ENCODE data around the gene SERTAD1.

Gene SERTAD1

DNA sequence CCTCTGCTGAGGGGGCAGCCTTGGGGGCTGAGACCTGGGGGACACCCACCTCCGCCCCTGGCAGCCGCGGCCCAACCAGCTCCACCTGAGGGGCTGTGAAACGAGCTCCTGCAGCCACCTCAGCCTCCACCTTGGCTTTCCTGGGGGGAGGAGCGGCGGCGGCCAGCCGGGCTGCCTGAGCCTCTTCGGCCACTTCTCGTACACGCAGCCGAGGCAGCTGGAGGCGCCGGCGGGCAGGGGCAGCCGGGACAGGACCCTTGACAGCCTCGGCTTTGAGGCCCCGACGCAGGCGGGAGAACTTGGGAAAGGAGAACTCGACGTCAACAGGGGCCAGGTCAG is 28.3 kb downstream of the SERTAD1 start:
- no peak for DNase-seq

- DNase-seq, result no peak
Observed at GRCh38 chr19:40396886-40397567, 28.8 kb downstream of the SERTAD1 start.

DNA sequence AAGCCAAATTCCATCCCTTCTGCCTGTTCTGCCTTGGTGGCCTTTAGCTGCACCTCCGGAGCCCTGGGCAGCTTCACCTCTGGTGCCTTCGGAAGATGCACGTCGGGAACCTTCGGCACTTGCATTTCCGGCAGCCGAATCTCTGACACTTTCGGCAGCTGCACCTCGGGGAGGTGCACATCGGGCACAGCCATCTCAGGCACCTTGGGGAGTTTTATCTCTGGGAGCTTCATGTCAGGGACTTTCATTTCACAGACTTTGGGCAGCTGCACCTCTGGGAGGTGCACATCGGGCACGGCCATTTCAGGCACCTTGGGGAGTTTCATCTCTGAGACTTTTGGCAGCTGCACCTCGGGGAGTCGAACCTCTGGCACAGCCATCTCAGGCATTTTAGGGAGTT is 29.8 kb downstream of the SERTAD1 start:
- DNase-seq, result no peak

GRCh38 chr19:40394816-40395210 is 31.0 kb downstream of the SERTAD1 start:
- DNase-seq, result no peak

- DNase-seq, result no peak
Observed at GRCh38 chr19:40393894-40394815, 31.6 kb downstream of the SERTAD1 start.

GRCh38 chr19:40392894-40393517 is 32.8 kb downstream of the SERTAD1 start:
- DNase-seq, result no peak

- no peak for DNase-seq
Observed at GRCh38 chr19:40392123-40392522, 33.7 kb downstream of the SERTAD1 start.

- DNase-seq, result no peak
Observed at GRCh38 chr19:40390084-40390742, 35.6 kb downstream of the SERTAD1 start, which contains the start of gene HIPK4. Gene HIPK4, minus strand, starts transcription at chr19:40390181. Its CDS starts 279 bp downstream, at chr19:40389902.

- DNase-seq, result no peak
Observed at GRCh38 chr19:40389404-40390083, 36.2 kb downstream of the SERTAD1 start.

DNA sequence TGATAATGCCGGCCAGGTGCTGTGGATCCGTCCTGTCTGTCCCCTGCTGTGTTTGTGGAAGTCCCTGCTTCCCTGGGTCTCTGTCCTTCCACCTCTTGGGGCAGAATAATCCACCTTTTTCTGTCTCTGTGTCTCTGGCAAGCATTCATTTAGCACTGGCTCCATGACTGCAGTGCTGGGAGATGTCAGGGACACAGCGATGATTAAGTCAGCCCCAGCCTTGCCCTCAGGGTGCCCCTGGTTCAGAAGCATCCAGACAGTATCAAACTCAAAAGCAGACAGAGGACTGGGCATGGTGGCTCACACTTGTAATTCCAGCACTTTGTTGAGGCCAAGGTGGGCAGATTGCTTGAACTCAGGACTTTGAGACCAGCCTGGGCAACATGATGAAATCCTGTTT is 37.3 kb downstream of the SERTAD1 start:
- no peak for DNase-seq

DNA sequence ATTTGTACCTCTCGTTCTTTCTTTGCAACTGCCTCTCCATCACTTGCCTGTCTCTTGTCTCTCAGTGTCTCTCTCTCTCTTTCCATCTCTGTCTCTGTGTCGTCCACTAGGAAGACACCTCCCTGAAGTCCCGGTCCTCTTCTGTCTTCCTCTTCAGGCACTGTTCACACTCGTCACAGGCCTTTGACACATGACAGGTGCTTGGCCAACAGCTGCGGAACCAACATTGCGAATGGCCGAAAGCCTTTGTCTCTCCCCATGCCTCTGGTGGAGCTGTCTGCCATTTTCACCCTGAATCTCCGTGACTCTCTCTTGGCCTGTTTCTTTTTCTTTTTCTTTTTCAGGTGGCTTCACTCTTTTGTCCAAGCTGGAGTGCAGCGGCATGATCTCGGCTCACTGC is 38.6 kb downstream of the SERTAD1 start:
- no peak for DNase-seq

DNA sequence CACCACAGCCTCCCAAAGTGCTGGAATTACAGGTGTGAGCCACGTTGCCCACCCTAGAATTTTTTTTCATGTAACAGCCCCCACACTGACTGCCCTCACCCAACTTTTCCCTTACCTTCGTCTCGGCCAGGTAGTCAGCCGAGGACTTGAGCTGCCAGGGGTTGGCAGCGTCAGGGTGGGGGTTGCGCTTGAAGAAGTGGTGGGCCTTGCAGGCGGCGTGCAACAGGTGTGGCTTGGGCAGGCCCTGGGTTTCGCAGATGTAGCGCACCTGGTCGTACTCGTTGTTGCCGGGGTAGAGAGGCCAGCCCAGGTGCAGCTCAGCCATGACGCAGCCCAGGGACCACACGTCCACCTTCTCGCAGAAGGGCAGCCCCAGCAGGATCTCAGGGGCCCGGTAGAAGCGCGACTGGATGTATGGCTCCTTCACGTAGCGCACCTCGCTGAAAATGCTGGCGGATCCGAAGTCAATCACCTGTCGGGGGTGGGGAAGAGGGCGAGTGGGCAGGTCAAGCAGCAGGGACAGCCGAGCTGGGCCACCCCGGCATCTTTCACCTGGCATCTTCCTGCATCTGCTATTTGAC is 42.0 kb downstream of the SERTAD1 start:
- no peak for DNase-seq

DNA sequence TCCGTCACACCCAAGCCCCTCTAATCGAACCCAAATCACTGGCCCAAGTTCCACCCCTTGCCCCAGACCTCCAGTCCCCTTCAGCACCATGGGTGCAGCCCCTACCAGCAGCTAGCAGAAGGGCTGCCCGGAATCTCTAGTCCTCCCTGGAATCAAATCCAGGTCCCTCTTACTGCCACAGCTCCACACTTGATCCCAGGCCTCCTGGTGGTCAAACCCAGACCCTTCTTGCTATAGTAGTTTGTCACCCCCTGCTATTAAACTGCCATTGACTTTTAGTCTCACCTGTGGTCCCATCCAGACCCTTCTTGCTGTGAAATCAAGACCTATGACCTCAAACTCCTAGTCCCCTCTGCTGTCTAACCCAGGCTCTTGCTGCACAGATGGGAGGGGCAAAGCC is 44.5 kb downstream of the SERTAD1 start:
- DNase-seq, result no peak

GRCh38 chr19:40380199-40381037 is 45.4 kb downstream of the SERTAD1 start:
- DNase-seq, result no peak

DNA sequence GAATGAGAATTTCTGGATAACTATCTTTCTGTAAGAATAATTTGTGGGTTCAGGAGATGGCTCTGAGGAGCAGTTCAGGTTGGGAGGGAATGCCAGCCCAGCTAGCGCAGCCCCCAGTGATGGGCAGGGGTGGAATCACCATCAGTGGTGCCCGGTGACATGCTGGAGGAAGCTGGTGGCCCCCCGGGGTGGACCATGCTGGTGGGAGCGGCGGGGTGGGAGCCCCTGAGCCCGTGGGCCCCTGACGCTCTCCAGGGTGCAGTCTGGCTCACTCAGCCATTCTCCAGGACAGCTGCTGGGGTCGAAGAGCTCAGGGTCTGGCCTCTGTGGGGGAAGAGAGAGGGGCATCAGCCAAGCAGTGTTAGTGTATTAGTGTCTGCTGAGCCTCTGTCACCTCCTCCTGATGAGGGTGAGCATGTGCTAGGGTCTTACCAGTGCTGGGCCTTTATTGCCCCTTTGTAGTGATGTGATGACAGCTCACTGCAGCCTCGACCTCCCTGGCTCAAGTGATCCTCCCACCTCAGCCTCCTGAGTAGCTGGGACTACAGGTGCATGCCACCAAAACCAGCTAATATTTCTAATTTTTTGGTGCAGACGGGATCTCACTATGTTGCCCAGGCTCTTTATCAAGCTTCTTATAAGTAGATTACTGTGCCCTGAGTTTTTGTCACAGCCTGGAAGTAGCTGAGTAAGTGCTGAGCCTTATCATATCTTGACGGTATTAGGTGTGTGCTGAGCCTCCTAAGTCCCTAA is 46.2 kb downstream of the SERTAD1 start:
- no peak for DNase-seq

DNA sequence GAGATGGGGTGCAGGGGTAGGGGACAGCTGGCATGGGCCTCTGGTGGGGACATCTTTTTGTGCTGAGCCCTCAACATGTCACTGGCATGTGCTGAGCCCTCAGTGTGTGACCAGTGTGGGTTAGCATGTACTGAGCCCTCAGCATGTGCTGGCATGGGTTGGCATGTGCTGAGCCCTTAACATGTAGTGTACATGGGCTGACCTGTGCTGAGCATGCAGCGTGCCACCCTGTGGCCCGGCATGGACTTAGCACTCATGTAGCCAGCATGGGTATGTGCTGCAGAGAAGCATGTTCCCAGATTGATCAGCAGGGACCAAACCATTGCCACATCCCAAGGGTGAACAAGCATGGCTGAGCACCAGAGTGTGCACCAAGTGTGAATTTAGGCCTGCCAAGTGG is 47.3 kb downstream of the SERTAD1 start:
- DNase-seq, result no peak

- no peak for DNase-seq
Observed at GRCh38 chr19:40377876-40378385, 47.9 kb downstream of the SERTAD1 start.

DNA sequence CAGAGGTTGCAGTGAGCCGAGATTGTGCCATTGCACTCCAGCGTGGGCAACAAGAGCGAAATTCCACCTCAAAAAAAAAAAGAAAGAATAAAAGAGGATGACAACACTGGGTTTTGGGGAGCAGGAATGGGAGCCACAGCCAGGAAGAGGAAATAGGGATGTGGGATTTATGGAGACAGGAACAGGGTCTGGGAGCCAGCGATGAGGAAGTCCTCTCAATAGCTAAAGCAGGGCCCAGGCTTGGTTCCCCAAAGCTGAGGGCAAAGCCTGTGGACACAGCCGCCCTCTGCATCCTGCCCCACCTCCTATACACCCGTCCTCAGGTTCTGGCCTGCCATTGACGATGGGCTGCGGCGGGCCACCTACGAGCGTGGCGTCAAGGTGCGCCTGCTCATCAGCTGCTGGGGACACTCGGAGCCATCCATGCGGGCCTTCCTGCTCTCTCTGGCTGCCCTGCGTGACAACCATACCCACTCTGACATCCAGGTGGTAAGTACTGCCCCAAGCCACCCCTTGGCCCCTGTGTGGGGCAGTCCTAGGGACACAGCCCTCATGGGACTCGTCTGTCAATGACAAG is 49.4 kb downstream of the SERTAD1 start:
- no peak for DNase-seq

GRCh38 chr19:40374084-40374483 is 51.7 kb downstream of the SERTAD1 start:
- no peak for DNase-seq

GRCh38 chr19:40371802-40372122 is 54.0 kb downstream of the SERTAD1 start:
- DNase-seq, result no peak

All from NCI-H1694 treated with DMSO at 0.1 percent for 48 hours (cell line).